MM.1S (cell line): ENCODE measurements around the gene PAPSS2.

Source experiments
- EZH2phosphoT487 ChIP-seq: fragments of 300-600 bp; sonication (generic); IDR thresholded peaks from 2 replicates; pipeline ENCODE4 v1.6.1; 2018; ENCODE audit warnings: antibody characterized with exemption, low read length
- TF ChIP-seq, protein P1 (sequence below): fragments of 300-600 bp; sonication (generic); IDR thresholded peaks from 2 replicates; pipeline ENCODE4 v1.5.1; 2016; ENCODE audit warnings: antibody characterized with exemption, low read length, mixed read lengths

DNA sequence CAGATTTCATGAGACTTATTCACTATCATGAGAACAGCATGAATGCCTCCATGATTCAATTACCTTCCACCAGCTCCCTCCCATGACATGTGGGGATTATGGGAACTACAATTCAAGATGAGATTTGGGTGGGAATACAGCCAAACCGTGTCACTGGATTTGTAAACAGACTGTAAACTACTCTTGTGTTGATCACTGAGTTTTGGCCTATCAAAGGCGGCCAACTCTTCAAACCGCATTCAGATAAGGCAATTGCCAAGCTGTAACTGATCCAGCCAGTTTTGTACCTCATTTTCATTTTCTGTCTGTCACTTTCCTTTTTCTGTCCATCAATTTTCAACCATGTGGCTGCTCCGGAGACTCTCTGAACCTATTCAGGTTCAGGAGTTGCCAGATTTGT lies 27.2 kb upstream of the PAPSS2 start:
- TF ChIP-seq, protein P1, sequence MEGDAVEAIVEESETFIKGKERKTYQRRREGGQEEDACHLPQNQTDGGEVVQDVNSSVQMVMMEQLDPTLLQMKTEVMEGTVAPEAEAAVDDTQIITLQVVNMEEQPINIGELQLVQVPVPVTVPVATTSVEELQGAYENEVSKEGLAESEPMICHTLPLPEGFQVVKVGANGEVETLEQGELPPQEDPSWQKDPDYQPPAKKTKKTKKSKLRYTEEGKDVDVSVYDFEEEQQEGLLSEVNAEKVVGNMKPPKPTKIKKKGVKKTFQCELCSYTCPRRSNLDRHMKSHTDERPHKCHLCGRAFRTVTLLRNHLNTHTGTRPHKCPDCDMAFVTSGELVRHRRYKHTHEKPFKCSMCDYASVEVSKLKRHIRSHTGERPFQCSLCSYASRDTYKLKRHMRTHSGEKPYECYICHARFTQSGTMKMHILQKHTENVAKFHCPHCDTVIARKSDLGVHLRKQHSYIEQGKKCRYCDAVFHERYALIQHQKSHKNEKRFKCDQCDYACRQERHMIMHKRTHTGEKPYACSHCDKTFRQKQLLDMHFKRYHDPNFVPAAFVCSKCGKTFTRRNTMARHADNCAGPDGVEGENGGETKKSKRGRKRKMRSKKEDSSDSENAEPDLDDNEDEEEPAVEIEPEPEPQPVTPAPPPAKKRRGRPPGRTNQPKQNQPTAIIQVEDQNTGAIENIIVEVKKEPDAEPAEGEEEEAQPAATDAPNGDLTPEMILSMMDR, result no peak
- no peak for TF ChIP-seq EZH2phosphoT487
